ENCODE measurements around the gene FLOT1. TPM values are rescaled to one million over a fixed set of nuclear protein-coding genes. Genes with fewer than 3 reads are reported as not detected.

FLOT1 gene, protein sequence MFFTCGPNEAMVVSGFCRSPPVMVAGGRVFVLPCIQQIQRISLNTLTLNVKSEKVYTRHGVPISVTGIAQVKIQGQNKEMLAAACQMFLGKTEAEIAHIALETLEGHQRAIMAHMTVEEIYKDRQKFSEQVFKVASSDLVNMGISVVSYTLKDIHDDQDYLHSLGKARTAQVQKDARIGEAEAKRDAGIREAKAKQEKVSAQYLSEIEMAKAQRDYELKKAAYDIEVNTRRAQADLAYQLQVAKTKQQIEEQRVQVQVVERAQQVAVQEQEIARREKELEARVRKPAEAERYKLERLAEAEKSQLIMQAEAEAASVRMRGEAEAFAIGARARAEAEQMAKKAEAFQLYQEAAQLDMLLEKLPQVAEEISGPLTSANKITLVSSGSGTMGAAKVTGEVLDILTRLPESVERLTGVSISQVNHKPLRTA
- total RNA-seq (2014; rRNA removed; shearing (Covaris generic)) (66.7 and 70.7 TPM in 2 replicates), total RNA-seq (2022) (108 and 117 TPM in 2 replicates), Bru-seq, nascent RNA (percentile 66 among the genes with signal in this experiment), BruChase-seq, experiment 1, labeled RNA remaining after a 6-hour chase (percentile 78 among the genes with signal in this experiment), BruChase-seq, experiment 2, labeled RNA remaining after a 2-hour chase (percentile 72 among the genes with signal in this experiment)
- long read RNA-seq, transcript FLOT1-201 (13 exons, 1,912 nt), result major isoform, 126 of 271 reads
- long read RNA-seq, partial matches to known transcripts, result 86 of 271 reads
- long read RNA-seq, other reads (novel, unspliced or antisense), result 56 of 271 reads

DNA sequence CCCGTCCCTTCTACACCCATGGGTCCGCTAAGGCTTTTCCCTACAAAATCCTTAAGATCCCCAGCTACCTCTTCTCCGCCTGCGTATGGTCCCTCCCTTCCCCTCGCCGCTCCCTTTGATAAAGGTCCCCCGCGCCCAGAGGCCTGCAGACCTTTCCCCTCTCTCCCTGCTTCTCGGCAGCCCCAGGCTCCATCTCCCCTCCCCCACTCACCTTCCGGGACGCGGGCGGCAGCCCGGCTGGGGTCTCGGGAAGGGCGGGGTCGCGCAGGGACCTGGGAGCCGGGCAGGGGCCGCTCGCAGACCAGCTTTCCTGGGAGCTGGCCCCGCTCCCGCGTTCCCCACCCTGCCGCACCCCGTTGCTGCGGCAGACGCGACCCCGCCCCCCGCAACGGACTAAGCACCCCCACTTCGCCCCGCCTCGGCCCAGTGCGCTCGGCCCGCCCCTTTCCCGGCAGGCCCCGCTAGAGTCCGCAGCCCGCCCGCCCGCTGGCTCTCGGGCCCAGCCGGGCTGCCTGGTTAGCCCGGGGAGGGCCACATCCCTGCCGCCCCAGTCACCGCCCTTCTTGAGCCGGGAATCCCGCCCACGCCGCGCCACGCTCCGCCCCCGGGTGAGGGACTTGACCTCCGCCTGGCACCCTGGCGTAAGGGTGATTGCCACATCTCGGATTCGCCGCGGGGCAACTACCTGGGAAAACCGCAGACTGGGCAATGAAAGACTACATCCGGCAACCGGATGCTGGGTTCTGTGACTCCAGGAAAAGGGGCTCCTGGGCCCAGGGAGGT, at the start of gene FLOT1:
TSS of gene FLOT1 (minus strand) at position 372 of the 783 bp plus-strand sequence. CDS start 498 bp downstream, outside the sequence.
- H3K79me2 ChIP-seq (ENCODE audit: insufficient read depth, low read depth, low read length), result peaks cover 10% of the 10 kb centered on the region
- peak; percentile 84 for DNase-seq (ENCODE audit: low spot score)
- H3K9me2 ChIP-seq (ENCODE audit: insufficient read depth, low read length), result no peaks in the 10 kb centered on the region
- H3K27ac ChIP-seq (ENCODE audit: low read depth, low read length, poor library complexity, severe bottlenecking), result peak within 1 kb of the TSS; percentile 50
- H3K4me3 ChIP-seq (ENCODE audit: low read depth, low read length, poor library complexity, severe bottlenecking), result peak within 1 kb of the TSS; percentile 91
- H4K20me1 ChIP-seq (ENCODE audit: insufficient read depth, low read length), result no peaks in the 10 kb centered on the region
- peak within 1 kb of the TSS; percentile 97 for H3K4me2 ChIP-seq (ENCODE audit: low read length)
- no peak for TF ChIP-seq EZH2phosphoT487 (IDR thresholded peaks at IDR 0.05; ENCODE audit: borderline replicate concordance, low read depth, low read length)
- TF ChIP-seq, protein P1, sequence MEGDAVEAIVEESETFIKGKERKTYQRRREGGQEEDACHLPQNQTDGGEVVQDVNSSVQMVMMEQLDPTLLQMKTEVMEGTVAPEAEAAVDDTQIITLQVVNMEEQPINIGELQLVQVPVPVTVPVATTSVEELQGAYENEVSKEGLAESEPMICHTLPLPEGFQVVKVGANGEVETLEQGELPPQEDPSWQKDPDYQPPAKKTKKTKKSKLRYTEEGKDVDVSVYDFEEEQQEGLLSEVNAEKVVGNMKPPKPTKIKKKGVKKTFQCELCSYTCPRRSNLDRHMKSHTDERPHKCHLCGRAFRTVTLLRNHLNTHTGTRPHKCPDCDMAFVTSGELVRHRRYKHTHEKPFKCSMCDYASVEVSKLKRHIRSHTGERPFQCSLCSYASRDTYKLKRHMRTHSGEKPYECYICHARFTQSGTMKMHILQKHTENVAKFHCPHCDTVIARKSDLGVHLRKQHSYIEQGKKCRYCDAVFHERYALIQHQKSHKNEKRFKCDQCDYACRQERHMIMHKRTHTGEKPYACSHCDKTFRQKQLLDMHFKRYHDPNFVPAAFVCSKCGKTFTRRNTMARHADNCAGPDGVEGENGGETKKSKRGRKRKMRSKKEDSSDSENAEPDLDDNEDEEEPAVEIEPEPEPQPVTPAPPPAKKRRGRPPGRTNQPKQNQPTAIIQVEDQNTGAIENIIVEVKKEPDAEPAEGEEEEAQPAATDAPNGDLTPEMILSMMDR (conservative IDR thresholded peaks at IDR 0.05; ENCODE audit: low read length), result 0 out of 2 replicates have a peak, but pooled peaks have one; percentile 23
- H3K9me3 ChIP-seq (ENCODE audit: low read length), result no peaks in the 10 kb centered on the region
- no TSS peak for BruUV-seq (replicated peaks)
- ChIA-PET CTCF (ENCODE audit: unreplicated experiment) (interaction anchor here (0.8 kb wide), 1 partner anchor 12 kb away, joined by 3 read pairs; no protein-coding TSS in a partner anchor), POLR2A (interaction anchor here (0.7 to 1.0 kb wide), 3 partner anchors 14 to 68 kb away, joined by 3 to 4 read pairs (median 4); partner anchors contain the start of gene MDC1)
- peak within 1 kb of the TSS; percentile 74 for H2AFZ ChIP-seq (ENCODE audit: low read length)
- peaks cover 31% of the 10 kb centered on the region for H3K36me3 ChIP-seq (ENCODE audit: insufficient read depth, low read length)
- intact Hi-C loops (cut with micrococcal nuclease; ENCODE audit: unreplicated experiment), result loop anchor here (1.0 to 5.0 kb wide), 4 partner anchors 25 to 185 kb away; partner anchors contain the start of genes GNL1, MDC1, MRPS18B and PPP1R10
- peaks cover 31% of the 10 kb centered on the region for H3K4me1 ChIP-seq (ENCODE audit: insufficient read depth, low read length, poor library complexity, severe bottlenecking)

- DNase-seq (ENCODE audit: low spot score), result no peak
- no peak overlapping the region for H3K27ac ChIP-seq (ENCODE audit: low read depth, low read length, poor library complexity, severe bottlenecking)
- H3K4me1 ChIP-seq (ENCODE audit: insufficient read depth, low read length, poor library complexity, severe bottlenecking), result no peaks in the 10 kb centered on the region
- no peak overlapping the region for H2AFZ ChIP-seq (ENCODE audit: low read length)
- H3K9me3 ChIP-seq (ENCODE audit: low read length), result no peaks in the 10 kb centered on the region
- ChIA-PET POLR2A (interaction anchor here (1.3 kb wide), 1 partner anchor 9 kb away, joined by 3 read pairs; no protein-coding TSS in a partner anchor), CTCF (ENCODE audit: unreplicated experiment) (no interaction called here)
- TF ChIP-seq EZH2phosphoT487 (IDR thresholded peaks at IDR 0.05; ENCODE audit: borderline replicate concordance, low read depth, low read length), result no peak
- TF ChIP-seq, protein P1 (conservative IDR thresholded peaks at IDR 0.05; ENCODE audit: low read length), result no peak
- H3K36me3 ChIP-seq (ENCODE audit: insufficient read depth, low read length), result no peaks in the 10 kb centered on the region
- H3K9me2 ChIP-seq (ENCODE audit: insufficient read depth, low read length), result no peaks in the 10 kb centered on the region
- no peak overlapping the region for H3K4me2 ChIP-seq (ENCODE audit: low read length)
- BruUV-seq (replicated peaks), result no TSS peak
- intact Hi-C loops (cut with micrococcal nuclease; ENCODE audit: unreplicated experiment), result no loop called here
- no peak overlapping the region for H3K4me3 ChIP-seq (ENCODE audit: low read depth, low read length, poor library complexity, severe bottlenecking)
- H4K20me1 ChIP-seq (ENCODE audit: insufficient read depth, low read length), result no peaks in the 10 kb centered on the region
- no peaks in the 10 kb centered on the region for H3K79me2 ChIP-seq (ENCODE audit: insufficient read depth, low read depth, low read length)
These were observed 48.4 kb upstream of the FLOT1 start for GRCh38 chr6:30790724-30791383.
